Karpas-422 (cell line): ENCODE measurements around the gene GRAMD2A. TPM values are rescaled to one million over a fixed set of nuclear protein-coding genes. Genes with fewer than 3 reads are reported as not detected.

Experiments
- DNase-seq: peaks from one replicate; pipeline ENCODE4 v3.0.0-alpha.2; 2015
- H2AFZ ChIP-seq: fragments of 200-600 bp; sonication (generic); 2 replicates; pipeline ENCODE4 v1.6.1; 2014; ENCODE audit warnings: antibody characterized with exemption, low read length, mixed read lengths
- H3K27ac ChIP-seq: fragments of 200-600 bp; sonication (generic); 2 replicates; pipeline ENCODE4 v1.5.1; 2014; ENCODE audit warnings: mild to moderate bottlenecking, low read length, moderate library complexity
- H3K27me3 ChIP-seq: fragments of 200-600 bp; sonication (generic); 2 replicates; pipeline ENCODE4 v1.6.1; 2014; ENCODE audit warnings: low read length, mixed read lengths
- H3K36me3 ChIP-seq: fragments of 200-600 bp; sonication (generic); 2 replicates; pipeline ENCODE4 v1.6.1; 2014; ENCODE audit warnings: low read length, mixed read lengths; ENCODE audit not compliant: insufficient read depth
- H3K4me1 ChIP-seq: fragments of 200-600 bp; sonication (generic); 2 replicates; pipeline ENCODE4 v1.6.1; 2014; ENCODE audit warnings: mild to moderate bottlenecking, low read length, mixed read lengths
- H3K4me2 ChIP-seq: fragments of 200-600 bp; sonication (generic); 2 replicates; pipeline ENCODE4 v1.6.1; 2014; ENCODE audit warnings: low read length, low read depth, mild to moderate bottlenecking; ENCODE audit not compliant: poor library complexity, severe bottlenecking
- H3K4me3 ChIP-seq: fragments of 200-600 bp; sonication (generic); 2 replicates; pipeline ENCODE4 v1.5.1; 2014; ENCODE audit warnings: mild to moderate bottlenecking, antibody characterized with exemption, low read length, mixed read lengths
- H3K79me2 ChIP-seq: fragments of 200-600 bp; sonication (generic); 2 replicates; pipeline ENCODE4 v1.6.1; 2014; ENCODE audit warnings: mild to moderate bottlenecking, low read length, mixed read lengths
- H3K9ac ChIP-seq: fragments of 200-600 bp; sonication (generic); 2 replicates; pipeline ENCODE4 v1.6.0; 2014; ENCODE audit warnings: low read length
- H3K9me2 ChIP-seq: fragments of 200-600 bp; sonication (generic), shearing (Covaris generic); replicated peaks from 2 replicates; pipeline ENCODE4 v1.6.0; 2014; ENCODE audit warnings: mild to moderate bottlenecking, low read length, moderate library complexity; ENCODE audit not compliant: insufficient read depth
- H3K9me3 ChIP-seq: fragments of 300-700, 200-600 bp; sonication (generic); 2 replicates; pipeline ENCODE4 v1.6.1; 2014; ENCODE audit warnings: low read length, mixed read lengths
- H4K20me1 ChIP-seq: fragments of 200-600 bp; sonication (generic); 2 replicates; pipeline ENCODE4 v1.6.1; 2014; ENCODE audit warnings: mild to moderate bottlenecking, antibody characterized with exemption, low read length, low read depth; ENCODE audit not compliant: insufficient read depth
- total RNA-seq: library from RNA; depleted of rRNA; stranded (reverse); fragments of >200 nt; shearing (Covaris generic); gene quantifications from 2 replicates; pipeline ENCODE4 v1.2.3, GENCODE V29; 2014; ENCODE audit warnings: low replicate concordance

GRAMD2A gene
- total RNA-seq, 1 experiment from 2014 or later: not detected

DNA sequence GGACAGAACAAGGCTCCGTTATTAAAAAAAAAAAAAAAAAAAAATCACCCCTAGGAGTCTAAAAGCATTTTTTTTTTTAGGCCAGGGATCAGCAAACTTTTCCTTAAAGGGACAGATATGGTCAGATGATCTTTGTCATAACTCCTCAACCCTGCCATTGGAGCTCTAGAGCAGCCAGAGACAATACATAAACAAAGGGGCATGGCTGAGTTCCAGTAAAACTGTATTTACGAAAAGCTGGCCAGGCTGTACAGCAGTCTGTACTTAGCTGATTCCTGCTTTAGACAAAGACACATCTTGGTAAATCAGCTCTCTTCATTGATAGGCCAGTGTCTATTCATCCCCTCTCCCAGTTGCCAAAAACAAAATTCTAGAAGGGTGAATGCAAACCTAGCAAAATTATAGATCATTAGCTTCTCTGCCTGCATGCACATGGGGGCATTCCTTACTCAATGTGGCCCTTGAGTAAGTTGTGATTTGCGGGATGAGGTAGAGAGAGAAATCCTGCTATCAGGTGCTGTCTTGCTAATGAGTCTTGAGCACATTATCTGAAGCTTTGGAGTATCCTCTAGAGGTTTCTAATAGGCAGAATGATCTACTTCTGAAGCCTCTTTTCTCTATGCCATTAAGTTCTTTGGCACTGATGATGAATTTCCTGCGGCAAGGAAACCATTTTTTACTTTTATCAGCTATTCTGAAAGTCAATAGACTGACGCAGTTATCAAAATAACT lies 44.2 kb downstream of the GRAMD2A start:
- no peak for DNase-seq
- Histone ChIP-seq H3K4me3 (no peak overlapping the region), H3K4me2 (no peak overlapping the region), H2AFZ (peak overlapping the region; percentile 36; the same call in 1 of the 2 replicates), H3K36me3 (no peaks in the 10 kb centered on the region), H3K27me3 (no peaks in the 10 kb centered on the region), H3K9me2 (no peaks in the 10 kb centered on the region), H3K9me3 (no peaks in the 10 kb centered on the region), H3K4me1 (peaks cover 16% of the 10 kb centered on the region), H3K9ac (no peak overlapping the region), H4K20me1 (no peaks in the 10 kb centered on the region), H3K79me2 (no peaks in the 10 kb centered on the region), H3K27ac (no peak overlapping the region)

DNA sequence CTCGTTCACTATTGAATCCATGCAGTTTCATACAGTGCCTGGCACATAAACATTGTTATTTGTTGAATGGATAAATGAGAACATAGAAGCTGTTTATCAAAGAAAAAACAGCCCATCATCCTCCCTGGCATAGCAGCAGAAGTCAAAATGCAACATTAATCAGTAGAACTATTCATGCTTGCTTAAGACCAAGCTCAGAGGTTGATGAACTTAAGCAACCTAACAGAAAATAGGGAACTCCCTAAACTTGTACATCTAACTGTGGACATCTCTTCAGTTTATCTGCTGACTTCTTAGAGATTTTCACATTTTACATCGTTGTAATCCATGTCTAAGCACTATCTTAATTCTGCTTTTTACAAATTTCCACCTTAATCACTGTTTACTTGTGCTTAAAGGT lies 50.2 kb downstream of the GRAMD2A start:
- no peaks in the 10 kb centered on the region for H3K9me3 ChIP-seq
- no peak overlapping the region for H3K27ac ChIP-seq
- H3K36me3 ChIP-seq: no peaks in the 10 kb centered on the region
- no peaks in the 10 kb centered on the region for H4K20me1 ChIP-seq
- H3K9me2 ChIP-seq: no peaks in the 10 kb centered on the region
- no peak overlapping the region for H3K4me3 ChIP-seq
- H3K9ac ChIP-seq: no peak overlapping the region
- no peaks in the 10 kb centered on the region for H3K4me1 ChIP-seq
- H2AFZ ChIP-seq: no peak overlapping the region
- H3K79me2 ChIP-seq: no peaks in the 10 kb centered on the region
- DNase-seq: no peak
- H3K27me3 ChIP-seq: no peaks in the 10 kb centered on the region
- H3K4me2 ChIP-seq: no peak overlapping the region

DNA sequence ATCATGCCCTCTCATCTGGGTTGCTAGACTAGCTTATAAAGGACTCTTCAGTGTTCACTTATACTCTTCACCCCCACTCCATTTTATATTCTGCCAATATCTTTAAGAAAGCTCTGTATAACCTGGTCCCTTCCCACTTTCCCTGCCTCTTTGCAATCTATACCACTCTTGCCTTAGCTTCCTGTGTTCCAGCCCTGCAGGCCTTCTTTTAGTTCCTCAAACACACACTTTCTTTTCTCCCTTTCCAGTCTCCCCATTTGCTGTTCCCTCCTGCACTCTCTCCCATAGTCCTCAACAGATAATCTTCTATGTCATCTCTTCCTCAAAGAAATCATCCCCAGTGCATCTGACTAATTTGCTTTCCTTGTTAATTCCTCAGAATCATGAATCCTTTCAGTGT lies 50.7 kb downstream of the GRAMD2A start:
- no peaks in the 10 kb centered on the region for H3K27me3 ChIP-seq
- H3K27ac ChIP-seq: no peak overlapping the region
- H3K9me3 ChIP-seq: no peaks in the 10 kb centered on the region
- H3K4me1 ChIP-seq: no peaks in the 10 kb centered on the region
- H3K9me2 ChIP-seq: no peaks in the 10 kb centered on the region
- H3K36me3 ChIP-seq: no peaks in the 10 kb centered on the region
- H2AFZ ChIP-seq: no peak overlapping the region
- no peak overlapping the region for H3K9ac ChIP-seq
- no peaks in the 10 kb centered on the region for H4K20me1 ChIP-seq
- H3K4me2 ChIP-seq: no peak overlapping the region
- no peak overlapping the region for H3K4me3 ChIP-seq
- DNase-seq: no peak
- no peaks in the 10 kb centered on the region for H3K79me2 ChIP-seq

DNA sequence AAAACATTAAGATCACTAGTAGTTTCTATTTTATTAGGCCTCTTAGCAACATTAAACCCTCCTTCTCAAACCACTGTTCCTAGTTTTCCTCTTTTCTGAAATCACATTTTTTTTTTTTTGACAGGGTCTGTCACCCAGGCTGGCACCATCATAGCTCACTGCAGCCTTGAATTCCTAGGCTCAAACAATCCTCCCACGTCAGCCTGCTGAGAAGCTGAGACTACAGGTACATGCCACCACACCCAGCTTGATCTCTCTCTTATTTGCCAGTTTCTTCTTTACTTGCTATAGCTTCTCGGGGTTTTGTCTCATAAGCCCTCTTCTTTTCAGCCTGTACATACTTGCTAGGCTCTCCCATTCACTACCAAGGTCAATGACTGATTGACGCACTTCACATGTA lies 51.4 kb downstream of the GRAMD2A start:
- Histone ChIP-seq H3K27ac (no peak overlapping the region), H4K20me1 (no peaks in the 10 kb centered on the region), H3K79me2 (no peaks in the 10 kb centered on the region), H3K4me2 (no peak overlapping the region), H2AFZ (no peak overlapping the region), H3K9ac (no peak overlapping the region), H3K9me3 (no peaks in the 10 kb centered on the region), H3K9me2 (no peaks in the 10 kb centered on the region), H3K36me3 (no peaks in the 10 kb centered on the region), H3K4me3 (no peak overlapping the region), H3K27me3 (no peaks in the 10 kb centered on the region), H3K4me1 (peaks cover 6% of the 10 kb centered on the region)
- DNase-seq: no peak

DNA sequence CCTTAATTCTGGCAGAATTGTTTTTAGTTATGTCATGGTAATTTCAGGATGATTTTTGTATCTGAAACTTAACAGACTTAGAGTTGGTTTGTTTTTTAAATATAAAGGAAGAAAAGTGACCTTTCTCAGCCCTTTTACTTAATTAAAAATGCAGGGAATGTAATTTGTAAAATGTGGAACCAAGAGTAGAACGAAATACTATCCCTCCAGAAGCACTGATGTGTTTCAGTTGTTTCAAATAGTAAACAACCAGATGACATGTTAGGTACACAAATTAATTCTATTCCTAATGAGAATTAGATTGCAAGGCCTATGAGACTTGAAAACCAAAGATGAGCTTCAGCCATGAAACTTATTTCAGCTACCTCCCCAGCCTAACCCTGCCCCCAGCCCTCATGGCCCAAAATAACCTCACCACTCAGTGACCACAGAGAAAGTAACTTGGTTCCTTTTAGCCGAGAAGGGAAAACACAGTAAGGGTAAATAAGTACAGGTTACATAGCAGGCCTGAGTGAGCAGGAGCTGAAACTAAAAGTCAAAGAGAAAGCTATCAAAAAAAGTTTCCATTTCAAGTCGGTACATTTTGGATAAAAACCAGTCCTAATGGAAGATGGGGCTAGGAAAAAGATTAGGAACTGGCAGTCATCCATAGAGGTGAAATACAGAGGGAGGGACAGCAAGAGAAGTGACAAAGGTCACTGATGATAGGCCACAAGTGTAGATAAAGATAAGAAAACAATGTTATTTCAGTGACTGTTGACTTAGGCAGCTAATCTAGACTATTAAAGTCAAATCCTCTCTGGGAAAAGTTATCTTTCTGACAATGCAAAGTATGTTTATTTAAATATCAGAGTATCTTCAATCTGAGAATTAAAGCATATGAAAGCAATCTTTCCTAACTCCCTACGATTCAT lies 56.2 kb downstream of the GRAMD2A start:
- Histone ChIP-seq H3K9me2 (no peaks in the 10 kb centered on the region), H3K36me3 (no peaks in the 10 kb centered on the region), H3K4me1 (peaks cover 7% of the 10 kb centered on the region), H3K79me2 (no peaks in the 10 kb centered on the region), H3K4me2 (no peak overlapping the region), H3K27me3 (no peaks in the 10 kb centered on the region), H2AFZ (no peak overlapping the region), H3K4me3 (no peak overlapping the region), H4K20me1 (no peaks in the 10 kb centered on the region), H3K27ac (no peak overlapping the region), H3K9me3 (no peaks in the 10 kb centered on the region), H3K9ac (no peak overlapping the region)
- DNase-seq: no peak

DNA sequence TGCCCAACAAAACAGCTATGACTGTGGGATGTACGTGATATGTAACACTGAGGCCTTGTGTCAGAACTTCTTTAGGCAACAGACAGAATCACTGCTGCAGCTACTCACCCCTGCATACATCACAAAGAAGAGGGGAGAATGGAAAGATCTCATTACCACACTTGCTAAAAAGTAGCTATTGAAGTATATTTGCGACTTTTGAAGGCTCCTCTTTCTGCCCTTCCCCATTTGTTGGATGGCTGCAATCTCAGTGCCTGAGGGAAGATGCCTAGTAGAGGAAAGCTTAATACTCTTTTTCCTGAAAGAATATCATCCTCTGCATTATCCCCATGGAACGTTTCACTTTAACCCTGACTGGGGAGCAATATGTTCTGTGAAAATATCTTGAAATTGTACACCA lies 57.5 kb downstream of the GRAMD2A start:
- H3K27ac ChIP-seq: no peak overlapping the region

DNA sequence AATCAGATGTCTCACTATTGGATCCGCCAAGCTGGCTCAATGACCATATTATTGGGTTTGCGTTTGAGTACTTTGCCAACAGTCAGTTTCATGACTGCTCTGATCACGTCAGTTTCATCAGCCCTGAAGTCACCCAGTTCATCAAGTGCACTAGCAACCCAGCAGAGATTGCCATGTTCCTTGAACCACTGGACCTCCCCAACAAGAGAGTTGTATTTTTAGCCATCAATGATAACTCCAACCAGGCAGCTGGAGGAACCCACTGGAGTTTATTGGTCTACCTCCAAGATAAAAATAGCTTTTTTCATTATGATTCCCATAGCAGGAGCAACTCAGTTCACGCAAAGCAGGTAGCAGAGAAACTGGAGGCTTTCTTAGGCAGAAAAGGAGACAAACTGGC lies 57.9 kb downstream of the GRAMD2A start:
- DNase-seq: no peak
- Histone ChIP-seq H3K4me3 (no peak overlapping the region), H2AFZ (no peak overlapping the region)

More for the DNA sequence above, 57.5 kb downstream of the GRAMD2A start:
- Histone ChIP-seq H2AFZ (no peak overlapping the region), H3K4me3 (no peak overlapping the region), H3K4me1 (peaks cover 7% of the 10 kb centered on the region), H3K9ac (no peak overlapping the region), H3K79me2 (no peaks in the 10 kb centered on the region), H3K9me3 (no peaks in the 10 kb centered on the region), H3K9me2 (no peaks in the 10 kb centered on the region), H3K4me2 (no peak overlapping the region), H4K20me1 (no peaks in the 10 kb centered on the region), H3K36me3 (no peaks in the 10 kb centered on the region), H3K27me3 (no peaks in the 10 kb centered on the region)
- no peak for DNase-seq

More for the DNA sequence above, 57.9 kb downstream of the GRAMD2A start:
- no peaks in the 10 kb centered on the region for H4K20me1 ChIP-seq
- H3K4me2 ChIP-seq: no peak overlapping the region
- no peaks in the 10 kb centered on the region for H3K27me3 ChIP-seq
- H3K4me1 ChIP-seq: peaks cover 7% of the 10 kb centered on the region
- no peaks in the 10 kb centered on the region for H3K79me2 ChIP-seq
- no peak overlapping the region for H3K9ac ChIP-seq
- H3K9me3 ChIP-seq: no peaks in the 10 kb centered on the region
- no peaks in the 10 kb centered on the region for H3K36me3 ChIP-seq
- H3K9me2 ChIP-seq: no peaks in the 10 kb centered on the region
- H3K27ac ChIP-seq: no peak overlapping the region
